CD4-positive, alpha-beta T cell treated with Interleukin-15 for 1 hour (primary cell): Measurements from ENCODE around the gene ADNP.
A peak's percentile ranks its signal among the peaks of the same experiment; 100 is the strongest.
"Not testable (repeated sequence)": the region's sequence is repeated elsewhere in the genome, so short reads cannot be mapped to it uniquely, and the experiment has no call there.

Experiments
- DNase-seq: peaks from one replicate; pipeline ENCODE4 v3.0.0-alpha.2; 2020

ADNP gene

GRCh38 chr20:50898475-50898874, 32.8 kb downstream of the ADNP start:
- DNase-seq: no peak

DNA sequence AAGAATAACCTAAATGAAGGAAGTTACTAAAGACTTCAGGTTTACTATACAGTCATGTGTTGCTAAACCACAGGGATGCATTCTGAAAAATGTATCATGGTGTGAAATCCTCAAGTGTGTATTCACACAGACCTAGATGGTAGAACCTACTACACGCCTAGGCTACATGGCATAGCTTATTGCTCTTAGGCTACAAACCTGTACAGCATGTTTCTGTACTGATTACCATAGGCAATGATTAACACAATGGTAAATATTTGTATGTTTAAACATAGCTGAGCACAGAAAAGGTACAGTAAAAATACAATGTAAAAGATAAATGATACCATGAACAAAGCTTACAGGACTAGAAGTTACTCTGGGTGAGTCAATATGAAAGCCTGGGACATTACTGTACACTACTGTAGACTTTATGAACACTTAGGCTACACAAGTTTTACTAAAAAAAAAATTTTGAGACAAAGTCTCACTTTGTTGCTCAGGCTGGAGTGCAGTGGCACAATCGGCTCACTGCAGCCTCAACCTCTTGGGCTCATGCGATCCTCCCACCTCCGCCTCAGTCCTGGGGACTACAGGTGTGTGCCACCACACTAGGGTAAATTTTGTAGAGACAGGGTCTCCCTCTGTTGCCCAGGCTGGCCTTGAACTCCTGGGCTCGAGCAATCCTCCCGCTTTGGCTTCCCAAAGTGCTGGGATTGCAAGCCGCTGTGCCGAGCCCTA, 36.0 kb downstream of the ADNP start:
- DNase-seq: no peak

GRCh38 chr20:50893620-50894019, 37.6 kb downstream of the ADNP start:
- no peak for DNase-seq

DNA sequence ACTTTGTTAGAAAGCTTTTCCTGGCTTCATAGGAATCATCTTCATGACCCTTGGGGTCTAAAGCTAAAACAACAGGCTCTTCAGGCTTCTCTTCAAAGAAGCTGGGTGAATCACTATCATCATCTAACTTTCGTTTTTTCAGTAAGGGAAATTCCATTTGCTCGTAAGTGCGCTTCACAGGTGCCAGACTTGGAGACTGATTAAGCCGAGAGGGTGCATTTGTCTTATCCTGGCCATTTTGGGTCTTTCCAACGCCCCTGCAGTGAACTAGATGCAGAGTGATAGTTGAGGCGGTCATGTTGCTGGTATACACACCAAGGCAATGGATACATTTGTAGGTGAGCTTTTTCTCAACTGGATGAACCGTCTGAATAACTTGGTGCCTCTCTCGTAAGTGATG, 38.8 kb downstream of the ADNP start:
- DNase-seq: no peak

DNA sequence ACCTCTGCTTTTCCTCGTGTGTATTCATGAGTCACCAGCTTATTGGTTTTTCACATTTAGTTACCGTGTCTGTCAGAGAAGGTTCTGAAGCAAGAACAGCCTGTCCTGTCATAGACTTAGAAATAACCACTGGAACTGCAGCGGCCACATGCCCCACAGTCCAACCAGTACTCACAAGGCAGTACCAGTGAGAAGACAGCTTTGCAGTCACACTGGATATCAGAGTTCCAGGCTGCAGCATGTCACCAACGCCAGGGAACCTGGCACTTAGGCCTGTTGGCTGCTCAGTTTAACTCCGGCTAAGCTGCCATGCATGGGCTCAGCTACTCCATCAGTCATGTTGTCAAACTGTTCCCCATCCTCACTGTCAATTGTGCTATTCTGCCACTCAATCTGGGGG, 40.1 kb downstream of the ADNP start:
- DNase-seq: no peak

DNA sequence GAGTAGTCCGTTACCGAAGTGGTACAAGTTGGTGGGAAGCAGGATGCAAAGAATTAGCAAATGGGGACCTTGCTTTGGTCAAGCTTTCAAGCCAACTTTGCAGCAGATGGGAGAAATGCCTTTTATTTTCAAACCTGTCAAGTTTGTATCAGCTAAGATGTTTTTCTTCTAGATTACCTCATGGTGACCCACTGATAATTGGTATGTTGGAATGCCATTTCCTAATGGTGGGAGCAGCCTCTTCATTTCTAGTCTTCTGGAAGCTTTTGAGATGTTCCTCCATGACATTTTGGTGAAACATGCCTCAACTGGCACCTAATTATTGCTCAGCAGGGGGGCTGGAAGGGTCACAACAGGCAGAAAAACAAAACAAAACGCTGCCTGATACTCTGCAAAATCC, 43.7 kb downstream of the ADNP start:
- no peak for DNase-seq

DNA sequence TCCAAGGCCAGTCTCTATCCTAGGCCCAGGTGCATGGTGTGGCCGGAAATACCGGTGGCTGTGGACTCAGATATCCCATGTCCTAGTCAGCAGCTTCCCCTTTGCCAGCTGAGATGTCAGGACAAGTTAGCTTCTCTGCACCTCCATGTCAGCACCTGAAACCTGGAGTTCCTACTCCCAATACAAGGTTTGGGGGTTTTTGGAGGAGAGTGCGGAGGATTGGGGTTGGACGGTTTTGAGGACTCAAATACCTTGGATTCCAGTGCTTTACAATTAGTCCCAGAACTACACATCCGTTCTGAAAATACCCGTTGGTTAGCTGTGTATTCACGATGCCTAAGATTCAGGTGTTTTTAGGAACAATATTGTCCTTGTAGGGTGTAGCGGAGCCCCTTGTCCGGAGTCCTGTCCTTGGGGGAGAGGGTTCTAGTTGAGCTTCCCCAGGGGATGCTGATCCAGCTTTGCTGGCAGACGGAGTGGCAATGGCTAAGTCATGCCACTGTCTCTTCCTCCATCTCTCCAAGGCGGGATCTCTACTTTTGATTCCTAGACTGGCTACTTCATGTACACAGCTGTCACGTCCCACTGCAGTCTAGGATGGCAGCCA, 45.0 kb downstream of the ADNP start:
- DNase-seq: no peak

- no peak for DNase-seq
Measured at GRCh38 chr20:50885781-50886180, 45.5 kb downstream of the ADNP start.

DNA sequence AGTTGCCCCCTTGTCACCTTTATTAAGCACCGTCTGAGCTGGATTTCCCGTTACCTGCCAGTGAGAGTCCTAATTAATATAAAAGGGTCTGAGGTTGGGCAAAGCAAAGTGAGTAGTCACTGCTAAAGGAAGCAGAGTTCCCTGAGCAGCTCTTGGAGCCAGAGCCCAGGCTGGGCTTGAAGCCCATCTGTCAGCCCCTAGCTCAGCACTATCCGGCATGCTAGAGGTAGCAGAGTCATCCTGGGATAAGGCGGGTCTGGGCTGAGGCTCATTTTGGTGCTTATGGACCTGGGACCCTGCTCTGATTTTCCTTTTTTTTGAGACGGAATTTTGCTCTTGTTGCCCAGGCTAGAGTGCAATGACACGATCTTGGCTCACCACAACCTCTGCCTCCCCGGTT, 46.2 kb downstream of the ADNP start:
- DNase-seq: no peak

DNA sequence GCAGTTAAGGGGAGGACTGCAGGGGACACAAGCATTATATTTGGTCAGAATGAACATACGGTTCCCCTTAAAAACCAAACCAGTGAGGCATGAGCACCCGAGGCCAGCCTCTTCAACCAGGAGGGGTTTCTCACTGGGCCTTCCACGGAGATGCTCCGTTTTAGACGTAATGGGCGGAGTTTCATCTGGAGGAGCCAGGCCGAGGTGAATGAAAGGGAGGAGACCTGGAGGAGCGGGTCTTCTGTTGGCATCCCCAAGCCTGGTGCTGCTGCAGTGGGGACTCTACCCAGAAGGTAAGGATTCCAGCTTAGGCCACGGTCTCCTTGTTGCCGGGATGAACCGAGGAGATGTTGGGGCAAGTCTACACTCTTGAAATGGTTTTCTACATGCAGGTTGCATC, 47.4 kb downstream of the ADNP start:
- no peak for DNase-seq

DNA sequence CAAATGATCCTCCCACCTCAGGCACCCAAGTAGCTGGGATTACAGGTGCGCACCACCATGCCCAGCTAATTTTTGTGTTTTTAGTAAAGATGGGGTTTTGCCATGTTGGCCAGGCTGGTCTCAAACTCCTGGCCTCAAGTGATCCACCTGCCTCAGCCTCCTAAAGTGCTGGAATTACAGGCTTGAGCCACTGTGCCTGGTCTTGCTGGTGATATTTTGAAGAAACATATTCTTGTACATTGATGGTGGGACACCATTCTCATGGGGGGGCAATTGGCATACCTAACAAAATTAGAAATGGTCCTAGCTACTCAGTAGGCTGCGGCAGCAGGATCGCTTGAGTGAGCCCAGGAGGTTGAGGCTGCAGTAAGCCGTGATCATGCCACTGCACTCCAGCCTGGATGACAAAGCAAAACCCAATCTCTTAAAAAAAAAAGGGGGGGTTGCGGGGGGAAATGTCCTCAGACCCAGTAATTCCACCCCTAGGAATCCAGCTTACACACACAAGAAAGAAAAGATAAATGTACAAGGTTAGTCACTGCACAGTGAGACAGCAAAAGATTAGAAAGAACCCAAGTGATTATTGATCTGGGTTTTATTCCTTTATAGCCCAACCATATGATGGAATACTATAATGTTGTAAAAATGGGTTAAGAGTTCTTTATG, 49.3 kb downstream of the ADNP start:
- DNase-seq: not testable (repeated sequence)

GRCh38 chr20:50879649-50880550, 51.3 kb downstream of the ADNP start:
- DNase-seq: no peak

GRCh38 chr20:50877232-50877743, 53.9 kb downstream of the ADNP start:
- DNase-seq: no peak

DNA sequence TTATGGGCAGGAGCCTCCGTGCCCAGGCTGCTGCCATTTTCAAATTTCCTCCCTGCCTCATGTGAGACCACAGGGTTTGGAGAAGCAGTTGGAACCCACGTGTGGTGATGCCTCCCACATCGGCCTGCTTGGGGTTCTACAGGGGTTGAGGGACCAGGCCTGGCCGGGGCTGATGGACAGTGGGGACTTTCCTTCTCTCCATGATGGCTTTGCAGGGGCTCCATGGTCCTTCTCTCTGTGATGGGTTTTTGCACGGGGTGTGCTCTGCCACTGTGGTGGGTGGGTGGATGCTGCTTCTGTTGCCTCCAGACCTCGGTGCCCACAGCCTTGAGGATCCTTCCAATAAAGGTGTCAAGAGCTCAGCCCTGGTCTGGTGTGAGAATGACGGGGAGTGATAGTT, 54.4 kb downstream of the ADNP start:
- no peak for DNase-seq

- no peak for DNase-seq
Measured at GRCh38 chr20:50876063-50876685, 55.1 kb downstream of the ADNP start.

- no peak for DNase-seq
Measured at GRCh38 chr20:50874758-50875665, 56.2 kb downstream of the ADNP start.

DNA sequence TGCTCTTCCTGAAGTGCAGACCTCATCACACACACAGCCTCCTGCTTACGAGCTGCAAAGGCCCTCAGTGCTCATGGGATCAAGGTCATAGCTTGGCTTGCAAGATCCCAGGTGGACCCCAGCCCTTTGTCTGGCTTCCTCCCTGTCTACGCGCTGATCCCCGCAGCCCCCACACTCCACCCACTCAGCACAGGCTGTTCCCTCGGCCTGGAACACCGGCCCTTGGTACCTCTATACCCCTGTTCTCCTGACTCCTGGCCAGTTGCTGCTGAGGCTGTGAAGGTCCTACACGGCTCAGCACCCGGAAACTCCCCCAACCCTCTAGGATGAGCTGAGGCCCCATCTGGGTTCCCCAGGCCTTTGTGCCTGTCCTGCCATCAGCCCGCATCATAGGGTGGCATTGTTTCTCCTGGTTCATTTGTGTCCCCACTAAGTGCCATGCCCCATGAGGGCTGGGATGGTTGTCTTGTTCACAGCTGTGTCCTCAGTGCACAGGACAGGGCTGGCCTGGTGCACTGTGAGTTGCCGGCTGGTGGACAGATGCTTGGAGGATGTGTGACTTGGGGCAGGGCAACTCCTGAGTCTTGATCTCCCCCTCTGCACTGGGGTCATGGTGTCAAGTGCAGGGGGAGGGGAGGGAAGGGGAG, 57.0 kb downstream of the ADNP start:
- no peak for DNase-seq

- DNase-seq: no peak
Measured at GRCh38 chr20:50873585-50873984, 57.7 kb downstream of the ADNP start.

GRCh38 chr20:50872560-50873425, 58.4 kb downstream of the ADNP start:
- DNase-seq: peak; percentile 35
